ACC112 (cell line): ENCODE results near the gene PAX6.

Experiments used
- H2AFZ ChIP-seq: fragments of 200-600 bp; sonication (generic); one replicate; pipeline ENCODE4 v1.6.0; 2017; ENCODE audit warnings: antibody characterized with exemption, low read length; ENCODE audit not compliant: unreplicated experiment
- H3K27ac ChIP-seq: fragments of 200-600 bp; sonication (generic); 2 replicates; pipeline ENCODE4 v1.5.1; 2014; ENCODE audit warnings: low read depth, mild to moderate bottlenecking, antibody characterized with exemption, low read length, moderate library complexity
- H3K27me3 ChIP-seq: fragments of 200-600 bp; sonication (generic); 2 replicates; pipeline ENCODE4 v1.6.1; 2014; ENCODE audit warnings: mild to moderate bottlenecking, antibody characterized with exemption, low read length, moderate library complexity, mixed read lengths; ENCODE audit not compliant: insufficient read depth
- H3K36me3 ChIP-seq: fragments of 200-600 bp; sonication (generic); 2 replicates; pipeline ENCODE4 v1.6.1; 2016; ENCODE audit warnings: mild to moderate bottlenecking, antibody characterized with exemption, low read length, moderate library complexity, mixed read lengths; ENCODE audit not compliant: insufficient read depth
- H3K4me1 ChIP-seq: fragments of 200-600 bp; sonication (generic); one replicate; pipeline ENCODE4 v1.6.1; 2016; ENCODE audit warnings: low read length, mixed read lengths; ENCODE audit not compliant: insufficient read depth, unreplicated experiment, control insufficient read depth
- H3K4me3 ChIP-seq: fragments of 200-600 bp; sonication (generic); 2 replicates; pipeline ENCODE4 v1.5.1; 2014; ENCODE audit warnings: mild to moderate bottlenecking, low read depth, low read length
- H3K79me2 ChIP-seq: fragments of 200-600 bp; sonication (generic); one replicate; pipeline ENCODE4 v1.6.0; 2016; ENCODE audit warnings: low read length; ENCODE audit not compliant: control insufficient read depth, unreplicated experiment, insufficient read depth

PAX6 gene

DNA sequence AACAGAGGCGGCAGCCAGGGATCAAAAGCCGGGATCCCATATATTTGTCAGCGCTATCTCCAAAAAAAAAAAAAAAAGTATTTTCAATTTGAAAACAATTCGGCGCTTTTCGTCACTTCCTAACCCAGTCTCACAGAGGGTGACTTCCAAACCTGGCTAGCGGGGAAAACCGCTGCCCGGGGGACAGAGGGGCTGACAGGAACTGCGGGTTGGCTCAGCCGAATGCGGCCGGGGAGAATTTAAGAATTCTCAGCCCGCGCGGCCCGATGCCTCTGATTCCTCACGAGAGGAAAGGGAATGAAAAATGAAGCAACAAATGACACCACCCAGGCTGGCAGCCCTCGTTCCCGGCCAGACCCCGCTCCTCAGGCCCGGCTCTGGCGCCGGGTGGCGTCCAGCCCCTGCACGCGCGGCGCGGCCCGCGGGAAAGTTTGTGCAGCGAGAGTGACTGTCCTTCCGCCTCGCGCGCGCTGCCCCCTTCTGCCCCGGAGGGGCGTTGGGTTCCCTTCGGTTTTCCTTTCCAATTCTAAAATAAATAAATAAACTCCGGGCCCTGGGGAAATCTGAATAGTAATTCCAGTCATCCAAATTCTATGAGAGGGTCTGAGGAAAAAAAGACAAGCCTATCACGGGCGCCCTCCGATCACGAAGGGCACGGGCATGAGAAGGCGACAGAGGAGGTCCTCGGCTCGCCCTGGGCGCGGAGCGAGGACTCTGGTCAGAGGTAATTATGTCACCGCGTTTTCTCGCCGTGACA lies 4.8 kb upstream of the PAX6 start:
- Histone ChIP-seq H3K36me3 (no peaks in the 10 kb centered on the region), H3K79me2 (no peaks in the 10 kb centered on the region), H2AFZ (no peak overlapping the region), H3K4me1 (peaks cover 21% of the 10 kb centered on the region), H3K27ac (no peak overlapping the region), H3K27me3 (peaks cover 99% of the 10 kb centered on the region), H3K4me3 (peak overlapping the region; percentile 59)

DNA sequence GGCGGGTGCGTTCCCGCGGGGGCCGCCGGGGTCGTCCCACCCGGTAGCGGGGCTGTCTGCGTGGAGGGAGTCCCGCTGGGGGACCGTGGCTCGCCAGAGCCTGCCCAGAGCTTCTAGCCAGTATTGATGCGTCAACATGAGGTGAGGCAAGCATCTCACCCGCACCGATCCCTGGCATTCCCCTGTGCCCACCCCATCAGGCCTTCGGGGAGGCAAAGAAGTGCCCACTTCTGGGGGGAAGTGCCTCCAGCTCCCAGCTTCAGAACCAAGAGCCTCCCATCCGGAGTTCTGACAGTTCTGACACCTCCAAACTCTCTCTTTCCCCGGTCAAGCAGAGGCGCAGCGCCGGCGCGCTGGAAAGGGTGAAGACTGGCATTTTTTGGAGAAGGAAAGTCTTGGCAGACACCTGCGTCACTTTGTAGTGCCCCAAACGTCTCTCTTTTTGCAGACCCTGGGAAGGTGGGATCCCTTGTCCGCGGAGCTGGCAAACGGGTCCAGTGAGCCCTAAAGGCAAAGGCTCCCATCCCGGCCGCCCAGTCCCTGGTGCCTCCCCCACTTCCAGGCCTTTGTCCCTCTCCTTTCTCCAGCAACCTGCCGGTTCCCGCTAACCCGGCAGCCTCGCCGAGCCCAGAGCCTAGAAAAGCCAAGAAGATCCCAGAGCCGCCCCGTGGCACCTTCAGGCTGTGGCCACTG lies 3.2 kb upstream of the PAX6 start:
- peak overlapping the region; percentile 76 for H3K4me3 ChIP-seq
- H2AFZ ChIP-seq, result no peak overlapping the region
- H3K27ac ChIP-seq, result no peak overlapping the region
- peaks cover 21% of the 10 kb centered on the region for H3K4me1 ChIP-seq
- H3K27me3 ChIP-seq, result peaks cover 99% of the 10 kb centered on the region
- H3K79me2 ChIP-seq, result no peaks in the 10 kb centered on the region
- H3K36me3 ChIP-seq, result no peaks in the 10 kb centered on the region

DNA sequence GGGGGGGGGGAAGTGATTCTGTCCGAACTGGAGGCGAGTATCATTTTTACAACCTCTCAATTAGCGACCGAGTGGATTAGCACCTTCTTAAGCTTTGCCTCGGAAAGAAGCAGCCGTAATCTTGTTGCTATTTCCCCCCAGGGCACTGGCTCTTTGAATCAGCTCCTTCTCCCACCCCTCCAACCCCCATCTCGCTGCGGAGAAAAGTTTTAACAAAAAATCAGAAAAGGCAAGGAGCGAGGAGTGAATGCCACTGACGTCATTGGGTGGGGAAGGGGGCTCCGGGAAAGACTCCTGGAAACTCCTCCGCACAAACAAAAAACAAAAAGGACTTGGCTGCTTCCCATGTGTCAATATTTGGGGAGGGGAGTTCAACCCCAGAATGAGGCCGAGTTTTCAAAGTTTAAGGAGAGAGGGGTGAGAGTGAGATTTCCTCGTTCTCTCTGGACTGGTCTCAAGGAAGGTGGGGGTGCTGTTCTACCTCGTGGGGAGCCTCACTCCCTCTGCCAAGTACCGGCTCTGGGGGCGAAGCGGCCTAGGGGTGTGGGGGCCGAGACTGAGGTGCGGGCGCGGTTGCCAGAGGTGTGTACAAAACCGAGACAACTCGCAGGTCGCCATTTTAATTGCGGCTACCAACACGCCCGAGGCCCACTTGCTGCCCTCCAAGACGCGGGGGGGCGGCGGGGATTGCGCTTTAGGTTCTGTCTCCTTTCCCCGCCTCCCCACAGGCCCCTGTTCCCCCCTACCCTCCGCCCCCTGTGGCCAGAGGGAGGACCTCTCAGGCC lies 2.5 kb upstream of the PAX6 start:
- H3K79me2 ChIP-seq, result no peaks in the 10 kb centered on the region
- peaks cover 21% of the 10 kb centered on the region for H3K4me1 ChIP-seq
- no peaks in the 10 kb centered on the region for H3K36me3 ChIP-seq
- H3K27me3 ChIP-seq, result peaks cover 99% of the 10 kb centered on the region
- peak overlapping the region; percentile 76 for H3K4me3 ChIP-seq
- no peak overlapping the region for H2AFZ ChIP-seq
- no peak overlapping the region for H3K27ac ChIP-seq

DNA sequence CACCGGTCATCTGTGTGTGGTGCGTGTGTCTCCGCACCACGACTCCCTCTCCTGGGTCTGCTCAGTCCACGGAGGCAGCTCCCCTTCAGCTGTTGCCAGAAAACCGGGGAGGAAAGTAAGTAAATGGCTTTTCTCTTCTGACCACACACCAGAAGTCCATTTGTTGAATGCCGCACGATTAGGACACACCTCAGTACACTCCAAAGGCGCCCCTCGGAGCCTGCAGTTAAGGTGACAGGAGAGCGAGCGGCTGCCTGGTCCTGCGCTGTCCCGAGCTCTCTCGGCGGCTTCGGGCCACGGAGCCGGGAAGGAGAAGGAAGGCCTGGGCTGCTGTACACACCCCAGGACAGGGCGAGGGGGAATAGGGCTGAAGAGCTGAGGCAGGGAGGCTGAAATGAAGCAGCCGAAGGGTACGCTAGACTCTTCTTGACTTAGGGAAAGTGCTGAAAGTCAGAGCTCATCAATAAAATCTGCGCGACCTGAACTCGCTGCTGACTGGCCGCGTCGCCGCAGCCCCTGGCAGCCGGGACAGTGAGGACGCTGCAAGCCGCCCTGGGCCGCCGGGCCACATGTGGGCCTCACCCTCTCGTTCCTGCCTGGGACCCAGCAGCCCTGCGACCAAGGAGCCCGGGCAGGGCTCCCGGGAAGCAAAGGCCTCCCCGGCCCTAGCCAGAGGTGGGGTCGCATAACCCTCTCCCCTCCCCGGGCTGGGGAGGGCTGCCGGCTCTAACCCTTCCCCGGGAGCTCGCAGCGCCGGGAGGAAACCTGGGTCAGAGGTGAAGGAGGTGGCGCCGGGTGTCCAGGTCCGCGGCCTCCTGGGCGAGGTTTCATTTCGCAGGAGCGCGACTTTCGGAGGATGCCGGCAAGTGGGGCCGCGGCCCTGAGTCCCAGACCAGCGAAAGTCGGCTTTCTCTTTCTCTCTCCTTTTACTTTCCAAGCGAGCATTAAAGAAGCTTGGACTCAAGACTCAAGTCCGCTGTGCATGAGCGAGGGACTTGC lies 1.6 kb upstream of the PAX6 start:
- Histone ChIP-seq H3K79me2 (no peaks in the 10 kb centered on the region), H2AFZ (peak overlapping the region; percentile 57), H3K4me1 (peaks cover 21% of the 10 kb centered on the region), H3K4me3 (peak overlapping the region; percentile 76), H3K36me3 (no peaks in the 10 kb centered on the region), H3K27me3 (peaks cover 99% of the 10 kb centered on the region), H3K27ac (no peak overlapping the region)

DNA sequence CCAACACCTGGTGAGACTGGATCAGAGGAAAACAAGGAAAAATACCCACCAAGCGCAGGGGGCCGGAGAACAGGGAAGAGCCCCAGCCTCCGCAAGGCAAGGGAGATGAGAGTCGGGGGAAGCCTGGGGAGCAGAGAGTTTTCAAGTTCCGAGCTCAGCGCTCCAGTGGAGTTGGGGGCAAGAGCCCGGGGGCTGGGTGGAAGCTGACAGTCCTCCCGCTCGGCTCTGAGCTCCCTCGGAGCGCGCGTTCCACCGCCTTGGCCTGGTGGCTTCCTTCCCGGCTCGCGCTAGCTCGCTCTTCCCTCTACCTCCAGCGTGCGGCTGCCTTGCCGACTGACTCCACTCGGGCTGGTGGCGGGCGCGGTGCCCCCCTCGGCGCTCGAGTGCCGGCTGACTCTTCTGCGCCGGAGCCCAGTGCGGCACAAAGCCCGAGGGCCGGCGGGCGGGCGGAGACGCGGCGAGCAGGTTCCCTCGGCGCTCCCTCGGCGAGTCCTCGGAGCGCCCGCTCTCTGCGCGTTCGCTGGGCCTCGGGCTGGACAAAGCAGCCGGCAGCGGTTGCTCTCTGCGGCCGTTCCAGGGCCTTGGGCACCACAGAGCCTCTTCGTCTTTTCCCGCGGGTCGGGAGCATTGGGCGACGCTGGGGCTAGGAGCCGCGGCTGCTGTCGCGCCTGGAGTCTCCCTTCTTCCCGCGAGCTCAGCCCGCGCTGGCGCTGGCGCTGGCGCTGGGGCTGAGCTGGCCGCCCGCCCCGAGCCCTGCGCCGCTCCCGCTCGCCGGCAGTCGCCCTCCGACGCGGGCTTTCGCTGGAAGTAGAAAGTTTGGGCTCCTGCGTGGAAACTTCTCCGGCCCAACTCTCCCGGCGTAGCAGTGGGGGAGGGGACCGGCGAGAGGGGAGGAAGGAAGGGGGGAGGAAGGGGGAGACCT lies 1.0 kb downstream of the PAX6 start:
- H3K79me2 ChIP-seq, result no peaks in the 10 kb centered on the region
- H3K27me3 ChIP-seq, result peaks cover 99% of the 10 kb centered on the region
- peak overlapping the region; percentile 24 for H2AFZ ChIP-seq
- H3K4me1 ChIP-seq, result peaks cover 6% of the 10 kb centered on the region
- no peaks in the 10 kb centered on the region for H3K36me3 ChIP-seq
- H3K4me3 ChIP-seq, result peak overlapping the region; percentile 60
- H3K27ac ChIP-seq, result no peak overlapping the region

DNA sequence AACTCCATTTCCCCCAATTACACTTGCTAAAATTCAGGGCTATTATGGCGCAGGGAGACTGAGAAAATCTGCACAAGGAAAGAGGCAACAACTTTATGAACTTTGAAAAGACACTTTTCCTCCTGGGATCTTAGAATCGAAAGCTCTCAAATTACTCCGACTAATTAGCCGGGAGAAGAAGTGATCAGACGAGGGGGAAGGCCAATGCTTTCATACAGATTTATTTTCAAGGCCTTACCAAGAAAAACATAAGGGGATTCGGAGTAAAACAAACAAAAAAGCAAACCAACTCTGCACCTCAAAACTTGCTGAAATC lies 1.6 kb downstream of the PAX6 start:
- Histone ChIP-seq H3K27ac (no peak overlapping the region), H3K79me2 (no peaks in the 10 kb centered on the region), H3K4me1 (peaks cover 4% of the 10 kb centered on the region), H2AFZ (no peak overlapping the region), H3K4me3 (no peak overlapping the region), H3K27me3 (peaks cover 99% of the 10 kb centered on the region), H3K36me3 (no peaks in the 10 kb centered on the region)

DNA sequence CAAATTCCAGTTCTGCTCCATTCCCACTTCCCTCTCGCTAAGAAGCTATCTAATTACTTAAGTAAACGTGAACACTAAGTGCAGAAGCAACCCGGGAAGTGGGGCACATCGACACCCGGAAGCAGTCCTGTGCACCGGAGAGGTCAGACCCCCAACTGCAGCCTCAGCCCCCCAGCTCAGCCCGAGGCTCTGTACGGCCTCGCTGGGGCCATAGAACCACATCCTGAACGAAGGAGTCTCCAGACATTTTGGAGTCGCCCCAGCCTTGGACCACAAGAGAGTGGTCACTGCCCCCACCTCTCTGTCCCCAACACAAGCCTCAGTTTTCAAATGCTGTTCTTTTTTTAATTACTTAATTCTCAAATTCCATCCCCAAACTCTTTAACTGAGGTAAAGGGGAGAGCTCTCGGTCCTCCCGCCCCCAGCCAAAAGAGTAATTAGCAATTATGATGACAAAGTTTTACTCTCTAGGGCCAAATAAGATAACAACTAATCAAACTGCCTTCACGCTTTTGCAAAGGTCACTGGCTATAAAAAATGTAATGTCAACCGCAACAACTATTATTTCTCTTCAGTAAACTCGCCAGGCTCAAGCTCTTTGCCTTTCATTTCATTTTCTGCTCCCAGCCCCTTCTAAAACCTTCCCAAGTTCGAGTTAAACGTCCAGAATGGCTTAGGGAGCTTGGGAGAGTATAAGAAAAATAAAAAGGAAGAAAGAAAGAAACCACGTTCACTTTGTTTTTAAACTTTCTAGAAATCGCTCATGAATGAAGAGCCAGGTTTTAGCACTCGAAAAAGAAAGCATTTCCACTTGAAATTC lies 2.2 kb downstream of the PAX6 start:
- Histone ChIP-seq H3K4me3 (no peak overlapping the region), H2AFZ (no peak overlapping the region), H3K27ac (no peak overlapping the region), H3K4me1 (peaks cover 4% of the 10 kb centered on the region), H3K79me2 (no peaks in the 10 kb centered on the region), H3K36me3 (no peaks in the 10 kb centered on the region), H3K27me3 (peaks cover 99% of the 10 kb centered on the region)

DNA sequence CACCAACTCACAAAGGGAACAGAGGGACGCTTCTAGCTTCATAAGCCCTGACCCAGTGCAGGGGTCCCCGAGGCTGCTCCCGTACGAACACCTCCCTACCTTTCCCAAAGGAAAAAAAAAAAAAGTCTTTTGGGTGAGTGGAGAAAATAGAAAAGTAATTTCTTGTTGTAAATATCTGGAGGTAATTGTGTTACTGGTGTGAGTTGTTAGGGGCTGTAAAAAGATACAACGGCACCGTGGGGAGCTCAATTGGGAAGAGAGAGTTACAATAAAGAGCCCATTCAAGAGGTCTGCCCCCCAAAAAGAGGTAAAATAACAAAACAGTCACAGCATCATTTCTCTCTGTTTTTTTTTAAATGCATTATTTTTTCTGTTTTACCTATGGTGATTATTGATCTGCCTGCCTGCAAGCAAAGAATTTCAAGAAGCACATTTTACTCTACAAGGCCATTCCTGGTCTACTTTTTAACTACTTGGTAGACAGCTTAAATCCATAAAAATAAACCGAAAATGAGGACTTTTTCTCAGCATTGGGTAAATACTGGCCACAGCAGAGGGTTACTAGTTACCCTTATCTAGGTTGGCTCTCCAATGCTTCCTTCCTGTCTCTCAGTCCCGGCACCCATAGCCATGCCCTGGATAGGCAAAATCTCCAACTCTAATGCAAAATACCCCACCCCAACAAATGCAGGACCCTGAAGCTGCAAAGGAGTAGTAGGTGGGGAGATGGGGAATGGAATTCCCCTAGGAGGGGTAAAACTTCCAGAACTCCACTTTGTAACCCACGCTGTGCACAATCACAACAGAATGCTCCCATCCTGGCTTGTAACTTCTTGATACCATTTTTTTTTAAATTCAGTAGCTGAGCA lies 3.1 kb downstream of the PAX6 start:
- H3K4me3 ChIP-seq, result no peak overlapping the region
- H3K79me2 ChIP-seq, result no peaks in the 10 kb centered on the region
- no peaks in the 10 kb centered on the region for H3K4me1 ChIP-seq
- H3K27ac ChIP-seq, result no peak overlapping the region
- no peaks in the 10 kb centered on the region for H3K36me3 ChIP-seq
- peaks cover 99% of the 10 kb centered on the region for H3K27me3 ChIP-seq
- H2AFZ ChIP-seq, result no peak overlapping the region
